22Rv1 (cell line): ENCODE results near the gene RHBDD2.
"Not testable (repeated sequence)": the region's sequence is repeated elsewhere in the genome, so short reads cannot be mapped to it uniquely, and the experiment has no call there.

Experiments
- H3K27ac ChIP-seq: fragments of 450-650 bp; 2 replicates; pipeline ENCODE4 v1.5.1; 2017
- ZFX ChIP-seq: fragments of 450-650 bp; IDR thresholded peaks from 2 replicates; pipeline ENCODE4 v1.6.1; 2017; ENCODE audit warnings: antibody characterized with exemption, borderline replicate concordance
- TF ChIP-seq, protein P1 (sequence below): fragments of 450-650 bp; IDR thresholded peaks from 2 replicates; pipeline ENCODE4 v1.5.1; 2017; ENCODE audit warnings: mild to moderate bottlenecking

RHBDD2 gene

GRCh38 chr7:75868153-75868552 is 10.7 kb upstream of the RHBDD2 start:
- H3K27ac ChIP-seq: no peak overlapping the region
- no peak for TF ChIP-seq ZFX
- TF ChIP-seq, protein P1, sequence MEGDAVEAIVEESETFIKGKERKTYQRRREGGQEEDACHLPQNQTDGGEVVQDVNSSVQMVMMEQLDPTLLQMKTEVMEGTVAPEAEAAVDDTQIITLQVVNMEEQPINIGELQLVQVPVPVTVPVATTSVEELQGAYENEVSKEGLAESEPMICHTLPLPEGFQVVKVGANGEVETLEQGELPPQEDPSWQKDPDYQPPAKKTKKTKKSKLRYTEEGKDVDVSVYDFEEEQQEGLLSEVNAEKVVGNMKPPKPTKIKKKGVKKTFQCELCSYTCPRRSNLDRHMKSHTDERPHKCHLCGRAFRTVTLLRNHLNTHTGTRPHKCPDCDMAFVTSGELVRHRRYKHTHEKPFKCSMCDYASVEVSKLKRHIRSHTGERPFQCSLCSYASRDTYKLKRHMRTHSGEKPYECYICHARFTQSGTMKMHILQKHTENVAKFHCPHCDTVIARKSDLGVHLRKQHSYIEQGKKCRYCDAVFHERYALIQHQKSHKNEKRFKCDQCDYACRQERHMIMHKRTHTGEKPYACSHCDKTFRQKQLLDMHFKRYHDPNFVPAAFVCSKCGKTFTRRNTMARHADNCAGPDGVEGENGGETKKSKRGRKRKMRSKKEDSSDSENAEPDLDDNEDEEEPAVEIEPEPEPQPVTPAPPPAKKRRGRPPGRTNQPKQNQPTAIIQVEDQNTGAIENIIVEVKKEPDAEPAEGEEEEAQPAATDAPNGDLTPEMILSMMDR: no peak

DNA sequence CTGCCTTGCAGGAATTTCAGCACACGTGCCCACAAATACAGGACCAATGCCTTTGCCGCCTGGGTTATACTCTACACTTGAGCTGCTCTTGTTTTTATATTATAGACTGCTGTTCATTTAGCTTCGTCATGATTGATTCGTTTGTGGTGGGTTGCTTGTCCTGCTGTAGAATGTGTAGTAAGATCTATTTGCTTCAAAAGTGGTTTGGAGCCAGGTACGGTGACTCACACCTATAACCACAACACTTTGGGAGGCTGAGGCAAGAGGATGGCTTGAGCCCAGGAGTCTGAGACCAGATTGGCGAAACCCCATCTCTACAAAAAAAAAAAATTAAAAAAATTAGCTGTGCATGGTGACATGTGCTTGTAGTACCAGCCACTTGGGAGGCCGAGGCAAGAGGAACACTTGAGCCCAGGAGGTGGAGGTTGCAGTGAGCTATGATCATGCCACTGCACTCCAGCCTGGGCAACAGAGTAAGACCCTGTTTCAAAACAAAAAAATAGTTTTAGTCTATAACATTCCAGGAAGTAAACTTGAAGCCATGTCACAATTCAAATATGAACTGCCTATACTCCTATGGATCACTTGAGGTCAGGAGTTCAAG is 9.0 kb upstream of the RHBDD2 start:
- H3K27ac ChIP-seq: no peak overlapping the region
- TF ChIP-seq ZFX: no peak
- TF ChIP-seq, protein P1: no peak

DNA sequence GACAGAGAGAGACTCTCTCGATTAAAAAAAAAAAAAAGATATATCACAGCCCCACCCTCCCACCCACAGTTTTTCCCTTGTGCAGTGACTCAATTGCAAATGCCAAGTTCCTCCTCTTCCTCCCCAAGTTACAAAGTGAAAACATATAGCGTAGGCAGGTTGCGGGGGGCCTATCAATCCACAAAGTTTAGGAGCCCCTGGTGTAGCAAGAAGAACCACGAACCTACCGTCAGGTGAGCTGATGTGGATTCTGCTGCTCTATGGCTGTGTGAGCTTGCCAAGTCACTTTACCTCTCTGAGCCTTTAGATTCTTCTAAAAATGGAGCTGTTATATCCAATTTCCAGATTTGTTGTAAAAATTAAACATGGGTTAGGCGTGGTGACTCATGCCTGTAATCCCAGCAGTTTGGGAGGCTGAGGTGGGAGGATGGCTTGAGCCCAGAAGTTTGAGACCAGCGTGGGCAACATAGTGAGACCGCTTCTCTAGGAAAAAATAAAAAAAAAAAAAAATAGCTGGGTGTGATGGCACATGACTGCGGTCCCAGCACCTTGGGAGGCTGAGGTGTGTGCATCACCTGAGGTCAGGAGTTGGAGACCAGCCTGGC is 8.2 kb upstream of the RHBDD2 start:
- TF ChIP-seq, protein P1: no peak
- no peak for TF ChIP-seq ZFX
- no peak overlapping the region for H3K27ac ChIP-seq

DNA sequence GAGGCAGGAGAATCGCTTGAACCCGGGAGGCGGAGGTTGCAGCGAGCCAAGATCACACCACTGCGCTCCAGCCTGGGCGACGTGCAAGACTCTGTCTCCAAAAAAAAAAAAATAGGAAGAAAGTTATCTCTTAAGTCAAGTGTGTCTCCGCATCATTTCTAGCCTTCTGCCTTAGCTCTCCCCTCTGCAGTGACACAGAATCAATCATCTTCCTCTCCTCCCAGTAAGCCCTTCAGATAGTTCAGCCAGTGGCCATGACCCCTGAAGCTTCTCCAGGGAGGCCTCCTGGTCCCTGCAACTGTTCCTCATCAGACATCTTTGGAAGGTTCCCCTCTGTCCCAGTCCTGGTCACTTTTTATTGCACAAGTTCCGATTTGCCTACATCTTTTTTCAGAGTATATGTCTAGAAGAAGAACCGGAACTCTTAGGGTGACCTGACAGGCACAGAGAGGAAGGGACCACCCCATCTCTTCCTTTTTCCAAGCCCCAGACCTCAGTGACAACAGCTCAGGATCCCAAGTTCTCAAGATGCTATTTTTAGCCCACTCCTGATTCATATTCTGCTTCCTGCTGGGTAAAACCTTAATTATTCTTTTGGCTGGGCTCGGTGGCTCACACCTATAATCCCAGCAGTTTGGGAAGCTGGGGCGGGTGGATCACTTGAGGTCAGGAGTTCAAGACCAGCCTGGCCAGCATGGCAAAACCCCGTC is 6.6 kb upstream of the RHBDD2 start:
- TF ChIP-seq, protein P1: no peak
- TF ChIP-seq ZFX: no peak
- H3K27ac ChIP-seq: no peak overlapping the region

DNA sequence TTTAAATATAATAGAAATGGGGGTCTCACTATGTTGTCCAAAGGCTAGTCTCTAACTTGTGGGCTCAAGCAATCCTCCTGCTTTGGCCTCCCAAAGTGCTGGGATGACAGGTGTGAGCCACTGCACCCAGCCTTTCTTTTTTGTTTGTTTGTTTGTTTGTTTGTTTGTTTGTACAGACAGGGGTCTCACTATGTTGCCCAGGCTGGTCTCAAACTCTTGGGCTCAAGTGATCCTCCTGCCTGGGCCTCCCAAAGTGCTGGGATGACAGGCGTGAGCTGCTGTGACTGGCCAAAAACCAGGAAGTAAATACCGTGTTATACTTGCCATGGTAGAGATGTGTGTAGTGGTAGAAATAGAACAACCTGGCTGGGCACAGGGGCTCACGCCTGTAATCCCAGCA is 4.7 kb upstream of the RHBDD2 start:
- not testable (repeated sequence) for H3K27ac ChIP-seq

- no peak overlapping the region for H3K27ac ChIP-seq
- no peak for TF ChIP-seq ZFX
- TF ChIP-seq, protein P1: no peak
These were observed 3.4 kb upstream of the RHBDD2 start for GRCh38 chr7:75875113-75876080.

GRCh38 chr7:75876126-75876881 is 2.5 kb upstream of the RHBDD2 start:
- TF ChIP-seq ZFX: no peak
- TF ChIP-seq, protein P1: no peak
- no peak overlapping the region for H3K27ac ChIP-seq
